HUDEP-2 (cell line): ENCODE results near the gene SPATA12.
"Not testable (repeated sequence)": the region's sequence is repeated elsewhere in the genome, so short reads cannot be mapped to it uniquely, and the experiment has no call there.

ENCODE experiments used
- DNase-seq, 76 experiments: peaks; one replicate each; lab custom pipeline; 2025; ENCODE audit not compliant: unreplicated experiment in 76 of 76; lab: John Stamatoyannopoulos, UW

The SPATA12 gene

DNA sequence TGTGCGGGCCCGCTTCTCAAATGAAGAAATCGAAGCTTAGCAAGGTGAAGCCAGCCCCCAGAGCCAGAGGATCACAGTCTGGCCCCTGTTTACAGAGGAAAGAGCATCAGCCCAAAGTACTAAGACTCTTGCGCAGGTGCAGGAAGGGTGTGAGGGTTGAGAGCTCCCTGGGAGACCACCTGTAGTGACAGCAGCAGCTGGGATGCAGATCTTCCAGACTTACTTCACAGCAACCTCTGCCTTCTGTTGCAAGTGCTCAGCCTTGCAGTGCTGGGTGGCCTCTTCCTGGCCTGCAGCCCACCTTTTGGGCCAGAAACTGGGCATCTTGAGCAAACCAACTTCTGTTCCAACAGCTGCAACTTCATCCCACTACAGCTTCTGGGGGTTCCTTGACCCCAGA is 19.7 kb downstream of the SPATA12 start:
- no peak for DNase-seq

- no peak for DNase-seq
Measured at GRCh38 chr3:57081173-57081572, 20.7 kb downstream of the SPATA12 start.

GRCh38 chr3:57082481-57082880 is 22.0 kb downstream of the SPATA12 start:
- DNase-seq = no peak

- not testable (repeated sequence) for DNase-seq
Measured at GRCh38 chr3:57083266-57083995, 23.0 kb downstream of the SPATA12 start.

DNA sequence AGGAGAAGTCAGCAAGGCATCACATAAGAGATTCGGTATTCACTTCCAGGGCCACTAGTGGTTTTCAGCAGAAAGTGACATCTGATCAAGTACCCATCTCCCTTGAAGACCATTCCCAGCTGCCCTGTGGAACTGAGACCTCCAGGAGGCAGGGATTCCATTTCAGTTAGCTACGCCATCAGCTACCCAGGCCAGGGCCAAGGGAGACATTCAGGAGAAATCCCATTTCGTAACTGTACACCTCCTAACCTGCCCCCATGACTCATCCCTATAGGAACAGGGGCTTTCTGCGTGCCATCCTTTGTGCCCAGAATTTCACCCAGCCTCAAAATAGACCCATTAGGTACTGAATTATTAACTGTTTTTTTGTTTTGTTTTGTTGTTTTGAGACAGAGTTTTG is 24.7 kb downstream of the SPATA12 start:
- no peak for DNase-seq

- DNase-seq = no peak
Measured at GRCh38 chr3:57086201-57086600, 25.7 kb downstream of the SPATA12 start.

- no peak for DNase-seq
Measured at GRCh38 chr3:57087361-57088092, 27.1 kb downstream of the SPATA12 start.

GRCh38 chr3:57088503-57088902 is 28.0 kb downstream of the SPATA12 start:
- DNase-seq = no peak

GRCh38 chr3:57089043-57089442 is 28.6 kb downstream of the SPATA12 start:
- no peak for DNase-seq

- DNase-seq = no peak
Measured at GRCh38 chr3:57091521-57092273, 31.2 kb downstream of the SPATA12 start.

GRCh38 chr3:57093489-57093888 is 33.0 kb downstream of the SPATA12 start:
- DNase-seq = no peak

- DNase-seq = no peak
Measured at GRCh38 chr3:57093971-57094535, 33.6 kb downstream of the SPATA12 start.

GRCh38 chr3:57094575-57094974 is 34.1 kb downstream of the SPATA12 start:
- DNase-seq = no peak

DNA sequence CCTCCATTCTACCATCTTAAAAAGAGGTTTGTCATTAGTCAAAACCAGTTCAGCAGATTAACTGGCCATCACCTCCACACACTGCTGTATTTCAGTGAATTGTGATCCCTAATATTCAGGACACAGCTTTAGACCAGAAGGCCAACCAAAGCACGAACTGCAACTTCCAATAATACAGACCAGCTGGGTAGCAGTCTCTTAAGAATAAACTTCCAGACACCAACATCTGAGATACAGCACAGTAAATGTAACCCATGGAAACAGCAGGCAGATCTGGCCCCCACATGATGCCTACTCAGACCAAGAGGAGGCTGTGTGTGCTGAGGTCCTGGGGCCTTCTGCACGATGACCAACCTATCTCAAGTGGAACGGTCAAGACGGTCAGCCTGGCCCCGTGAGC is 34.9 kb downstream of the SPATA12 start:
- DNase-seq = no peak

DNA sequence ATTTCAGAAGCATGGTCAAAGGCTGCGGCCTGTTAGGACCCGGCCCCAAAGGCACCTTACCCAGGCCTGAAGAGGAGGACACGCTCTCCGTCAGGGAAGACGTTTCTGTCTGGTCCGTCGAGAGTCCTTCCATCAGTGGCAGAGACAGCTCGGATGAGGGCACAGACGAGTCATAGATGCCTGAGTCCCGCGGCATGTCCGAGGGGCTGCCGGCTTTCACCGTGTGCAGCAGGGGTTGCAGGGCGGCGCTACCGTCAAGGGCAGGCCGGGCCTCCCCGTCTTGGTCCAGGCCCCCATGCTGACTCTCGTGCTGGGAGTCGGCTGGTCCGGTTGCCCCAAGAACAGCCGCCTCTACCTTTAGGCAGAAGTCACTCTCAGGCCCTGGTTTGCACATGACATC is 37.1 kb downstream of the SPATA12 start:
- DNase-seq = no peak

- DNase-seq = no peak
Measured at GRCh38 chr3:57098418-57099310, 38.2 kb downstream of the SPATA12 start.

DNA sequence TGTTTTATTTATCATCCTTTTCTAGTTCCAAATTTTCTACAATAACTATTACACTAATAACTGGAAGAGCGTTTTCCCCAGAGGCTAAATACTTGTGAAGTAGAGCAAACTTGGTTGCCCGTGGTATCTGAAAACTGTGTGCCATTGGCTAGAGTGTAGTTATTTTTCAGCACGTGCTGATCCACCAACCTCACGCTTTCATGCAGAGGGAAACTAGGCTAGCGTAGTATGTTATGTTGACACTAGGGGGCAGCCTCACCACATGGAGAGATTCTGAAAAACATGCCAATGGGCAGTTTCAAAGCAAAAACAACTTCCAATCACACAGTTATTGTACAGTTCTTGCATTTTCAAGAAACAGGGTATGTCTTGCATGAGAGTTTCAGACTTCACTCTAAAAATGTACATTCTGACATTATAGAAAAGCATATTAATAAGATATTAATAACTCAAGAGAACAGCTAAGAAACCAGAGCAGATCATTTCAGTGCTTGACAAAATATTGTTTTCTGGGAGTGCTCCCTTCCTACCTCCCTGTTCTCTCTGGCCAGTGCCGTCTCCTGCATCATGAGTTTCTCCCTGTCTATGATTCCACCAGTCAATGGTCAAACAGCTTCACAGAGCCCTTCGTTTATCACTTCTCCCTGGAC is 39.7 kb downstream of the SPATA12 start:
- peak in 60 of 76 experiments; percentile 2 to 78 (median 40) for DNase-seq

- no peak for DNase-seq
Measured at GRCh38 chr3:57105585-57105984, 45.1 kb downstream of the SPATA12 start.

DNA sequence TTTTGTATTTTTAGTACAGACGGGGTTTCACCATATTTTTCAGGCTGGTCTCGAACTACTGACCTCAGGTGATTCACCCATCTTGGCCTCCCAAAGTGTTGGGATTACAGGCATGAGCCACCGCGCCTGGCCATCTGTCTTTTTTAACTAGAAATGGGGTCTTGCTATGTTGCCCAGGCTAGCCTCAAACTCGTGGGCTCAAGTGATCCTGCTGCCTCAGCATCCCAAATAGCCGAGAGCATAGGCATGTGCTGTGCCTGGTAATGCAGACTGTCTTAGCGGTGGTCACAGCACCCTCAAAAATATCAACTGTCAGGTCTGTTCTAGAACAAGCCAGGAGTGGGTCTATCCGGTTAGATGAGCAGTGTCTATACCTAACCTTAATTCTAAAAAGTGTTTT is 48.2 kb downstream of the SPATA12 start:
- no peak for DNase-seq
